K562 (cell line): ENCODE results near the gene ITLN1. TPM values are rescaled to one million over a fixed set of nuclear protein-coding genes. Genes with fewer than 3 reads are reported as not detected.

ENCODE experiments used
- ATAC-seq: fragments of 200-7000 bp; cut with Tn5 transposase; 3 replicates; pipeline ENCODE4 v1.9.1; 2020; ENCODE audit warnings: moderate library complexity
- BruUV-seq: library from RNA; stranded (reverse); fragments of 400-500 nt; replicated peaks from 2 replicates; lab custom pipeline; 2021; lab: Mats Ljungman, UMichigan
- CTCF ChIA-PET: fragments of 300-600 bp; formaldehyde crosslinking; extraction: SDS; loops from one replicate; lab custom pipeline; 2021; ENCODE audit warnings: low intra/inter-chr PET ratio; lab: Yijun Ruan, JAX
- POLR2A ChIA-PET: fragments of 300-600, 350-650 bp; sonication (Branson Sonifier 250); formaldehyde crosslinking; extraction: SDS; loops from one replicate; lab custom pipeline; 2021; ENCODE audit warnings: antibody characterized with exemption, inconsistent platforms; lab: Yijun Ruan, JAX
- DNase-seq, 4 experiments: peaks; one replicate each; pipeline versions ENCODE4 v3.0.0 to v3.0.0-alpha.2; 2011 to 2018; ENCODE audit warnings: low spot score in 3 of 4, mixed read lengths in 3 of 4; ENCODE audit errors: extremely low read depth in 1 of 4
- FAIRE-seq: peaks from 2 replicates; lab custom pipeline; 2011; peaks lifted over from hg19 to GRCh38; lab: Jason Lieb, UNC
- H2AFZ ChIP-seq: 2 replicates; pipeline ENCODE4 v1.6.0; 2011; ENCODE audit warnings: low read depth, low read length, control low read depth, inconsistent platforms
- H3K27ac ChIP-seq: fragments of 200-600 bp; 3 replicates; pipeline ENCODE4 v1.8.0; 2011; ENCODE audit warnings: low read depth, mild to moderate bottlenecking, control low read depth, inconsistent platforms, low read length, moderate library complexity, mixed read lengths; ENCODE audit errors: extremely low read depth
- H3K27me3 ChIP-seq, 2 experiments: fragments of 300-600 bp in 1 of 2; 2 replicates in 1 of 2; 3 replicates in 1 of 2; pipeline versions ENCODE4 v1.6.0 to v1.8.0; 2011; ENCODE audit warnings: inconsistent platforms in 2 of 2, low read length in 2 of 2, mild to moderate bottlenecking in 1 of 2, mixed read lengths in 1 of 2, moderate library complexity in 1 of 2; ENCODE audit not compliant: control insufficient read depth in 2 of 2, insufficient read depth in 2 of 2
- H3K36me3 ChIP-seq: fragments of 300-600 bp; 3 replicates; pipeline ENCODE4 v1.8.0; 2011; ENCODE audit warnings: mild to moderate bottlenecking, low read length, inconsistent platforms; ENCODE audit not compliant: control insufficient read depth, insufficient read depth
- H3K4me1 ChIP-seq, 2 experiments: fragments of 200-600 bp in 1 of 2; replicated peaks in 1 of 2; 2 replicates in 1 of 2; 3 replicates in 1 of 2; pipeline versions ENCODE4 v1.5.1 to v1.8.0; 2011; ENCODE audit warnings: inconsistent platforms in 2 of 2, low read length in 2 of 2, mild to moderate bottlenecking in 1 of 2, mixed read lengths in 1 of 2, moderate library complexity in 1 of 2; ENCODE audit not compliant: control insufficient read depth in 2 of 2, insufficient read depth in 2 of 2
- H3K4me2 ChIP-seq: 2 replicates; pipeline ENCODE4 v1.6.1; 2011; ENCODE audit warnings: low read length, control low read depth, inconsistent platforms, mixed read lengths; ENCODE audit not compliant: insufficient read depth
- H3K4me3 ChIP-seq: fragments of 200-600 bp; sonication (generic), shearing (Covaris generic); 2 replicates; pipeline ENCODE4 v1.5.1; 2016; ENCODE audit warnings: control low read depth, inconsistent platforms
- H3K79me2 ChIP-seq: fragments of 200-600 bp; 3 replicates; pipeline ENCODE4 v1.8.0; 2011; ENCODE audit warnings: low read length, inconsistent platforms; ENCODE audit not compliant: control insufficient read depth, insufficient read depth
- H3K9ac ChIP-seq, 2 experiments: 2 replicates each; pipeline versions ENCODE4 v1.6.0 to v1.6.1; 2011; ENCODE audit warnings: low read depth in 2 of 2, low read length in 2 of 2, control low read depth in 1 of 2, inconsistent platforms in 1 of 2, mild to moderate bottlenecking in 1 of 2, mixed read lengths in 1 of 2; ENCODE audit not compliant: insufficient read depth in 1 of 2
- H3K9me1 ChIP-seq: one replicate; pipeline ENCODE4 v1.6.0; 2011; ENCODE audit warnings: inconsistent platforms, mild to moderate bottlenecking, low read length, moderate library complexity; ENCODE audit not compliant: control insufficient read depth, insufficient read depth
- H3K9me3 ChIP-seq: replicated peaks from 2 replicates; pipeline ENCODE4 v1.5.1; 2011; ENCODE audit warnings: low read depth, low read length, inconsistent platforms; ENCODE audit not compliant: control insufficient read depth, insufficient read depth
- H4K20me1 ChIP-seq: replicated peaks from 2 replicates; pipeline ENCODE4 v1.6.1; 2011; ENCODE audit warnings: low read length, inconsistent platforms, mixed read lengths; ENCODE audit not compliant: control insufficient read depth, insufficient read depth
- ATF3 ChIP-seq, 2 experiments: fragments of 450-650 bp in 1 of 2; sonication (generic) in 1 of 2; formaldehyde crosslinking in 1 of 2; IDR thresholded peaks in 1 of 2; conservative IDR thresholded peaks in 1 of 2; 2 replicates each; pipeline versions ENCODE4 v1.6.1 to v1.8.1; 2016 to 2023; ENCODE audit warnings: mild to moderate bottlenecking in 2 of 2, moderate library complexity in 2 of 2, inconsistent platforms in 1 of 2, missing genetic modification reagents in 1 of 2
- C11orf30 ChIP-seq: fragments of 450-650 bp; IDR thresholded peaks from 2 replicates; pipeline ENCODE4 v1.6.1; 2016; ENCODE audit warnings: low read depth, mild to moderate bottlenecking
- EGR1 ChIP-seq: fragments of 450-650 bp; conservative IDR thresholded peaks from 2 replicates; pipeline ENCODE4 v1.6.1; 2017; ENCODE audit warnings: mild to moderate bottlenecking
- FOXM1 ChIP-seq, 2 experiments: fragments of 450-650 bp in 1 of 2; sonication (generic) in 1 of 2; formaldehyde crosslinking in 1 of 2; IDR thresholded peaks; 2 replicates each; pipeline versions ENCODE4 v1.6.1 to v1.9.0; 2017 to 2022; ENCODE audit warnings: low read depth in 2 of 2, mild to moderate bottlenecking in 2 of 2, missing genetic modification reagents in 1 of 2, moderate library complexity in 1 of 2
- NR1H2 ChIP-seq: sonication (generic); formaldehyde crosslinking; IDR thresholded peaks from 2 replicates; pipeline ENCODE4 v1.4.0; 2020; ENCODE audit warnings: mild to moderate bottlenecking, missing genetic modification reagents
- PHF21A ChIP-seq: fragments of 450-650 bp; IDR thresholded peaks from 2 replicates; pipeline ENCODE4 v1.6.1; 2017; ENCODE audit warnings: low read depth, borderline replicate concordance
- SMARCE1 ChIP-seq: fragments of 450-650 bp; IDR thresholded peaks from 2 replicates; pipeline ENCODE4 v1.7.1; 2016; ENCODE audit warnings: mild to moderate bottlenecking
- SREBF1 ChIP-seq: fragments of 150-350 bp; IDR thresholded peaks from 2 replicates; pipeline ENCODE4 v1.6.1; 2014; ENCODE audit warnings: antibody characterized with exemption, low read depth, low read length, borderline replicate concordance
- STAT5B ChIP-seq: fragments of 250-450 bp; sonication (Bioruptor Pico); IDR thresholded peaks from 2 replicates; pipeline ENCODE4 v1.8.0; 2021; ENCODE audit warnings: mild to moderate bottlenecking, inconsistent platforms
- TAF7 ChIP-seq: fragments of 450-650 bp; IDR thresholded peaks from 2 replicates; pipeline ENCODE4 v1.6.1; 2016; ENCODE audit warnings: missing genetic modification characterization, missing compliant biosample characterization
- TEAD1 ChIP-seq, 2 experiments: fragments of 450-650 bp in 1 of 2; sonication (generic) in 1 of 2; formaldehyde crosslinking; IDR thresholded peaks; 2 replicates each; pipeline versions ENCODE4 v1.4.0 to v1.8.0; 2020 to 2022; ENCODE audit warnings: mild to moderate bottlenecking in 2 of 2, missing genetic modification reagents in 1 of 2
- TEAD2 ChIP-seq: fragments of 450-650 bp; IDR thresholded peaks from 2 replicates; pipeline ENCODE4 v1.6.1; 2016; ENCODE audit warnings: missing genetic modification characterization, control low read depth, missing compliant biosample characterization
- USF1 ChIP-seq: sonication (generic); formaldehyde crosslinking; IDR thresholded peaks from 2 replicates; pipeline ENCODE4 v1.9.0; 2022; ENCODE audit warnings: mild to moderate bottlenecking, missing genetic modification reagents
- ZNF445 ChIP-seq: fragments of 250-450 bp; sonication (Bioruptor Pico); IDR thresholded peaks from 2 replicates; pipeline ENCODE4 v1.4.0; 2020; ENCODE audit warnings: low read depth, mild to moderate bottlenecking, moderate library complexity
- ZNF76 ChIP-seq: fragments of 250-450 bp; sonication (Bioruptor Pico); IDR thresholded peaks from 2 replicates; pipeline ENCODE4 v1.4.0; 2020; ENCODE audit warnings: mild to moderate bottlenecking, moderate library complexity, borderline replicate concordance
- ZNF79 ChIP-seq: fragments of 250-450 bp; sonication (Bioruptor Pico); IDR thresholded peaks from 2 replicates; pipeline ENCODE4 v1.4.0; 2020; ENCODE audit warnings: low read depth, mild to moderate bottlenecking, moderate library complexity
- WGBS: fragments of 100-300 bp; shearing (Covaris generic); methylation state at CpG from one replicate; pipeline ENCODE4 v1.1.6; 2016; ENCODE audit warnings: low coverage, mixed read lengths; ENCODE audit not compliant: insufficient coverage; ENCODE audit errors: missing lambda C conversion rate; 5-methylcytosine and 5-hydroxymethylcytosine counted together
- in situ Hi-C: fragments of 300-500 bp; cut with MboI; formaldehyde crosslinking; loops from 4 replicates; pipeline ENCODE4 v1.15.0; 2018; ENCODE audit warnings: inconsistent platforms, mixed read lengths
- intact Hi-C: fragments of 100-400 bp; cut with micrococcal nuclease; formaldehyde crosslinking; loops from 2 replicates; pipeline ENCODE4 v1.14.2; 2022
- polyA plus RNA-seq, 8 experiments: library from polyadenylated mRNA; depleted of rRNA in 4 of 8; stranded (reverse) in 5 of 8; unstranded in 3 of 8; fragments of >200 nt; fragmentation: Nextera tagmentation in 2 of 8; fragmentation: Illumina TruSeq in 1 of 8; extraction: Ambion mirVana in 2 of 8; extraction: Trizol in 1 of 8; gene quantifications; 2 replicates each; pipeline versions ENCODE4 v1.2.1 to v1.2.3, GENCODE V29; 2011 to 2014; ENCODE audit warnings: inconsistent platforms in 1 of 8, missing spikeins in 1 of 8
- total RNA-seq, 7 experiments: library from RNA; depleted of rRNA in 6 of 7; stranded (reverse); fragments of >200 nt in 6 of 7; fragmentation: Illumina TruSeq in 2 of 7; extraction: Trizol in 2 of 7; gene quantifications; 2 replicates each; pipeline versions ENCODE4 v1.2.1 to v1.2.3, GENCODE V29; 2011 to 2021; ENCODE audit warnings: low replicate concordance in 1 of 7
- TF ChIP-seq, protein P1 (sequence below): fragments of 250-450 bp; sonication (Bioruptor Pico); IDR thresholded peaks from 2 replicates; pipeline ENCODE4 v1.9.0; 2021; ENCODE audit warnings: mild to moderate bottlenecking

ITLN1 gene
- total and polyA plus RNA-seq, 9 of the 15 experiments (the other 6 are each of a cell fraction or from before 2014, with no cell fraction given): not detected

GRCh38 chr1:160888926-160889325 lies 3.9 kb upstream of the ITLN1 start:
- no peak overlapping the region for H3K9ac ChIP-seq
- H3K4me2 ChIP-seq: no peak overlapping the region
- no peaks in the 10 kb centered on the region for H3K9me1 ChIP-seq
- in situ Hi-C loops (no loop called here), intact Hi-C loops (no loop called here)
- WGBS: 0% methylated on average over 2 of the region's 2 CpGs
- ChIA-PET CTCF (interaction anchor here (1.2 kb wide), 1 partner anchor 54 kb away, joined by 3 read pairs; no protein-coding TSS in a partner anchor), POLR2A (no interaction called here)
- no peak overlapping the region for H2AFZ ChIP-seq
- H3K79me2 ChIP-seq: no peaks in the 10 kb centered on the region
- no peak for TF ChIP-seq ATF3 (IDR thresholded peaks at IDR 0.05)
- TF ChIP-seq ATF3 (CRISPR knock-in tag; conservative IDR thresholded peaks at IDR 0.05): no peak
- no peak for TF ChIP-seq STAT5B (CRISPR knock-in tag)
- TF ChIP-seq ZNF445 (CRISPR knock-in tag): no peak
- TF ChIP-seq FOXM1 (IDR thresholded peaks at IDR 0.05; ENCODE audit: low read depth): no peak
- no peak for TF ChIP-seq FOXM1 (CRISPR knock-in tag; IDR thresholded peaks at IDR 0.05; ENCODE audit: low read depth)
- TF ChIP-seq ZNF76 (CRISPR knock-in tag): no peak
- no peak for TF ChIP-seq USF1 (CRISPR knock-in tag)
- no peak for TF ChIP-seq ZNF79 (CRISPR knock-in tag)
- TF ChIP-seq TEAD2 (tag): no peak
- TF ChIP-seq TEAD1 (CRISPR knock-in tag; IDR thresholded peaks at IDR 0.05): no peak
- TF ChIP-seq SMARCE1: no peak
- no peak for TF ChIP-seq PHF21A
- TF ChIP-seq, protein P1, sequence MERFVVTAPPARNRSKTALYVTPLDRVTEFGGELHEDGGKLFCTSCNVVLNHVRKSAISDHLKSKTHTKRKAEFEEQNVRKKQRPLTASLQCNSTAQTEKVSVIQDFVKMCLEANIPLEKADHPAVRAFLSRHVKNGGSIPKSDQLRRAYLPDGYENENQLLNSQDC (CRISPR knock-in tag): no peak
- no peak for TF ChIP-seq C11orf30
- no peak for TF ChIP-seq TAF7
- TF ChIP-seq SREBF1: no peak
- no peak for TF ChIP-seq EGR1
- no peak for TF ChIP-seq NR1H2 (CRISPR knock-in tag)
- DNase-seq (no peak), ATAC-seq (no peak), FAIRE-seq (peak; percentile 32)
- no peaks in the 10 kb centered on the region for H3K9me3 ChIP-seq
- peaks cover 0 to 8% of the 10 kb centered on the region in 2 experiments; a peak in 2 of 5 replicates for H3K27me3 ChIP-seq
- H4K20me1 ChIP-seq: no peaks in the 10 kb centered on the region
- H3K4me1 ChIP-seq: peaks cover 0 to 4% of the 10 kb centered on the region in 2 experiments; a peak in 1 of 5 replicates
- no peak overlapping the region for H3K27ac ChIP-seq
- no peak overlapping the region for H3K4me3 ChIP-seq
- no TSS peak for BruUV-seq
- H3K36me3 ChIP-seq: no peaks in the 10 kb centered on the region
